H1 (cell line): ENCODE measurements around the gene NT5C. TPM values are rescaled to one million over a fixed set of nuclear protein-coding genes. Genes with fewer than 3 reads are reported as not detected.

Source experiments
- CTCF ChIA-PET: fragments of 300-600 bp; sonication (Branson Sonifier 250); formaldehyde crosslinking; loops from one replicate; lab custom pipeline; 2021; ENCODE audit not compliant: partially characterized antibody; lab: Charles Lee
- POLR2A ChIA-PET: fragments of 300-600 bp; sonication (Branson Sonifier 250); formaldehyde crosslinking; loops from one replicate; lab custom pipeline; 2021; ENCODE audit warnings: inconsistent platforms; ENCODE audit not compliant: partially characterized antibody; lab: Charles Lee
- DNase-seq, 2 experiments: peaks; one replicate each; pipeline versions ENCODE4 v3.0.0 to v3.0.0-alpha.2; 2010 to 2022; ENCODE audit warnings: low spot score in 2 of 2, low read depth in 1 of 2, mixed read lengths in 1 of 2
- FAIRE-seq: peaks from 2 replicates; lab custom pipeline; 2011; peaks lifted over from hg19 to GRCh38; lab: Jason Lieb, UNC
- H2AFZ ChIP-seq: 2 replicates; pipeline ENCODE4 v1.8.1; 2012; ENCODE audit warnings: low read length, inconsistent platforms
- H2AK5ac ChIP-seq: 2 replicates; pipeline ENCODE4 v1.6.1; 2013; ENCODE audit warnings: low read depth, low read length
- H2BK120ac ChIP-seq: replicated peaks from 2 replicates; pipeline ENCODE3; 2013; ENCODE audit warnings: low read depth, low read length, inconsistent platforms
- H2BK12ac ChIP-seq: 2 replicates; pipeline ENCODE4 v1.6.1; 2013; ENCODE audit warnings: low read depth, low read length
- H2BK15ac ChIP-seq: 2 replicates; pipeline ENCODE4 v1.6.1; 2013; ENCODE audit warnings: low read length
- H2BK20ac ChIP-seq: 2 replicates; pipeline ENCODE4 v1.6.1; 2013; ENCODE audit warnings: low read length
- H2BK5ac ChIP-seq: 2 replicates; pipeline ENCODE4 v1.6.1; 2013; ENCODE audit warnings: low read depth, low read length
- H3K14ac ChIP-seq: 2 replicates; pipeline ENCODE4 v1.6.1; 2013; ENCODE audit warnings: inconsistent platforms; ENCODE audit not compliant: insufficient read length
- H3K18ac ChIP-seq: 2 replicates; pipeline ENCODE4 v1.6.1; 2013; ENCODE audit warnings: low read length; ENCODE audit errors: extremely low read depth
- H3K23ac ChIP-seq: 2 replicates; pipeline ENCODE4 v1.6.1; 2013; ENCODE audit warnings: inconsistent platforms; ENCODE audit not compliant: insufficient read length
- H3K23me2 ChIP-seq: 2 replicates; pipeline ENCODE4 v1.6.1; 2013; ENCODE audit warnings: low read depth, low read length
- H3K27ac ChIP-seq: 2 replicates; pipeline ENCODE4 v1.6.1; 2011; ENCODE audit warnings: low read depth, low read length, inconsistent platforms
- H3K27me3 ChIP-seq, 4 experiments: replicated peaks in 1 of 4; 1 replicate in 1 of 4; 2 replicates in 3 of 4; pipeline versions ENCODE4 v1.6.1 to v1.8.1; 2011 to 2013; ENCODE audit warnings: low read length in 3 of 4, mild to moderate bottlenecking in 3 of 4, inconsistent platforms in 2 of 4, mixed read lengths in 2 of 4, moderate library complexity in 1 of 4; ENCODE audit not compliant: control insufficient read depth in 3 of 4, insufficient read depth in 3 of 4; ENCODE audit errors: extremely low read depth in 1 of 4
- H3K36me3 ChIP-seq, 4 experiments: 2 replicates each; pipeline versions ENCODE4 v1.6.1 to v1.8.1; 2011 to 2013; ENCODE audit warnings: mild to moderate bottlenecking in 4 of 4, low read length in 3 of 4, moderate library complexity in 2 of 4, control low read depth in 1 of 4, inconsistent platforms in 1 of 4; ENCODE audit not compliant: insufficient read depth in 4 of 4, control insufficient read depth in 2 of 4
- H3K4ac ChIP-seq: replicated peaks from 2 replicates; pipeline ENCODE3; 2013; ENCODE audit warnings: low read length, low read depth, mixed read lengths, inconsistent platforms; ENCODE audit not compliant: insufficient read length
- H3K4me1 ChIP-seq, 4 experiments: replicated peaks in 1 of 4; 1 replicate in 1 of 4; 2 replicates in 3 of 4; pipeline versions ENCODE4 v1.6.1 to v1.8.1; 2011 to 2013; ENCODE audit warnings: low read length in 3 of 4, inconsistent platforms in 2 of 4, mixed read lengths in 1 of 4; ENCODE audit not compliant: insufficient read depth in 4 of 4, control insufficient read depth in 3 of 4
- H3K4me2 ChIP-seq, 2 experiments: 2 replicates each; pipeline versions ENCODE4 v1.6.1 to v1.8.1; 2011 to 2013; ENCODE audit warnings: low read depth in 2 of 2, low read length in 2 of 2, control low read depth in 1 of 2, inconsistent platforms in 1 of 2, mild to moderate bottlenecking in 1 of 2; ENCODE audit not compliant: insufficient read depth in 1 of 2
- H3K4me3 ChIP-seq, 4 experiments: fragments of 200-600, 300-600 bp in 1 of 4; sonication (generic), shearing (Covaris generic), sonication (Bioruptor Twin) in 1 of 4; 2 replicates each; pipeline versions ENCODE4 v1.5.1 to v1.8.1; 2011 to 2016; ENCODE audit warnings: low read length in 4 of 4, low read depth in 3 of 4, control low read depth in 2 of 4, inconsistent platforms in 2 of 4, mild to moderate bottlenecking in 2 of 4, mixed read lengths in 1 of 4, moderate library complexity in 1 of 4; ENCODE audit not compliant: insufficient read depth in 2 of 4; ENCODE audit errors: extremely low read depth in 1 of 4
- H3K56ac ChIP-seq: replicated peaks from 2 replicates; pipeline ENCODE3; 2013; ENCODE audit warnings: low read depth, mild to moderate bottlenecking, mixed read lengths, low read length, inconsistent platforms; ENCODE audit not compliant: insufficient read length
- H3K79me1 ChIP-seq: 2 replicates; pipeline ENCODE4 v1.6.1; 2013; ENCODE audit warnings: low read depth, low read length, control low read depth
- H3K79me2 ChIP-seq, 2 experiments: 2 replicates each; pipeline versions ENCODE4 v1.6.1 to v1.8.1; 2012 to 2013; ENCODE audit warnings: low read length in 2 of 2, mild to moderate bottlenecking in 2 of 2, inconsistent platforms in 1 of 2; ENCODE audit not compliant: insufficient read depth in 2 of 2, control insufficient read depth in 1 of 2
- H3K9ac ChIP-seq, 4 experiments: replicated peaks in 1 of 4; 1 replicate in 1 of 4; 2 replicates in 3 of 4; pipeline versions ENCODE4 v1.6.1 to v1.8.1; 2011 to 2013; ENCODE audit warnings: low read depth in 3 of 4, low read length in 3 of 4, control low read depth in 2 of 4, mild to moderate bottlenecking in 2 of 4, moderate library complexity in 2 of 4, inconsistent platforms in 1 of 4; ENCODE audit errors: extremely low read depth in 1 of 4
- H3K9me3 ChIP-seq, 2 experiments: 2 replicates each; pipeline versions ENCODE4 v1.6.1 to v1.8.1; 2012 to 2013; ENCODE audit warnings: mild to moderate bottlenecking in 2 of 2, moderate library complexity in 2 of 2, control low read depth in 1 of 2, inconsistent platforms in 1 of 2, low read depth in 1 of 2, low read length in 1 of 2, mixed read lengths in 1 of 2; ENCODE audit not compliant: insufficient read depth in 2 of 2
- H4K20me1 ChIP-seq, 2 experiments: replicated peaks in 1 of 2; 2 replicates each; pipeline versions ENCODE3 to v1.8.1; 2011 to 2013; ENCODE audit warnings: inconsistent platforms in 2 of 2, low read length in 2 of 2, mild to moderate bottlenecking in 1 of 2; ENCODE audit not compliant: insufficient read depth in 2 of 2, control insufficient read depth in 1 of 2
- H4K5ac ChIP-seq: 2 replicates; pipeline ENCODE4 v1.6.1; 2013; ENCODE audit warnings: low read length, low read depth, mixed read lengths, inconsistent platforms; ENCODE audit not compliant: insufficient read length
- H4K8ac ChIP-seq: 2 replicates; pipeline ENCODE4 v1.8.0; 2013; ENCODE audit warnings: mild to moderate bottlenecking, moderate library complexity, low read length, inconsistent platforms; ENCODE audit not compliant: insufficient read depth; ENCODE audit errors: extremely low read depth
- H4K91ac ChIP-seq: replicated peaks from 2 replicates; pipeline ENCODE3; 2013; ENCODE audit warnings: low read length, mixed read lengths, inconsistent platforms; ENCODE audit not compliant: insufficient read length
- BACH1 ChIP-seq: IDR thresholded peaks from 2 replicates; pipeline ENCODE4 v1.6.1; 2012; ENCODE audit warnings: low read length, improper control_type of control experiment
- GTF2F1 ChIP-seq: IDR thresholded peaks from 2 replicates; pipeline ENCODE4 v1.6.1; 2012; ENCODE audit warnings: low read depth, low read length, improper control_type of control experiment, borderline replicate concordance
- PHF8 ChIP-seq: fragments of 200-600 bp; sonication (generic); conservative IDR thresholded peaks from 2 replicates; pipeline ENCODE4 v1.7.1; 2012; ENCODE audit warnings: low read depth, mild to moderate bottlenecking, inconsistent platforms, low read length, moderate library complexity
- POLR2AphosphoS5 ChIP-seq: IDR thresholded peaks from 2 replicates; pipeline ENCODE4 v1.6.1; 2011; ENCODE audit warnings: low read depth, low read length
- SIN3A ChIP-seq, 2 experiments: IDR thresholded peaks in 1 of 2; conservative IDR thresholded peaks in 1 of 2; 2 replicates each; pipeline ENCODE4 v1.6.1; 2011 to 2012; ENCODE audit warnings: low read length in 2 of 2, improper control_type of control experiment in 1 of 2, low read depth in 1 of 2, mild to moderate bottlenecking in 1 of 2
- TCF12 ChIP-seq: IDR thresholded peaks from 2 replicates; pipeline ENCODE4 v1.6.1; 2011; ENCODE audit warnings: low read depth, mild to moderate bottlenecking, low read length
- WGBS, 2 experiments: shearing (Covaris generic) in 1 of 2; methylation state at CpG; one replicate each; pipeline versions ENCODE4 v1.1.6 to v1.1.7; 2013 to 2015; ENCODE audit warnings: low lambda C conversion rate in 2 of 2, mixed read lengths in 2 of 2, inconsistent platforms in 1 of 2, low coverage in 1 of 2, missing lambda C conversion rate in 1 of 2; ENCODE audit not compliant: insufficient replicate concordance in 2 of 2, insufficient coverage in 1 of 2, insufficient read length in 1 of 2; ENCODE audit errors: extremely low coverage in 1 of 2, missing lambda C conversion rate in 1 of 2; 5-methylcytosine and 5-hydroxymethylcytosine counted together
- polyA plus RNA-seq, 7 experiments: library from polyadenylated mRNA; depleted of rRNA in 3 of 7; stranded (reverse) in 5 of 7; unstranded in 2 of 7; fragments of >200 nt in 5 of 7; fragments of 200-250 nt in 2 of 7; gene quantifications; 1 replicate in 5 of 7; 2 replicates in 1 of 7; 4 replicates in 1 of 7; pipeline versions ENCODE4 v1.2.1 to v1.2.3, GENCODE V29; 2011 to 2013; ENCODE audit warnings: missing spikeins in 2 of 7, mixed read lengths in 2 of 7
- total RNA-seq: library from RNA; stranded (reverse); fragmentation: NEBNext Ultra II Directional; extraction: Animal tissue kit (Norgen Biotek cat#: 25700); gene quantifications from 2 replicates; pipeline ENCODE4 v1.2.1, GENCODE V29; 2021
- TF ChIP-seq, protein P1 (sequence below): IDR thresholded peaks from 2 replicates; pipeline ENCODE4 v1.6.1; 2011; ENCODE audit warnings: low read depth, mild to moderate bottlenecking, low read length; ENCODE audit not compliant: insufficient read depth

NT5C gene
- total and polyA plus RNA-seq, 2 of the 8 experiments (the other 6 are each of a cell fraction or from before 2014, with no cell fraction given) = 52.1 to 66.4 TPM

DNA sequence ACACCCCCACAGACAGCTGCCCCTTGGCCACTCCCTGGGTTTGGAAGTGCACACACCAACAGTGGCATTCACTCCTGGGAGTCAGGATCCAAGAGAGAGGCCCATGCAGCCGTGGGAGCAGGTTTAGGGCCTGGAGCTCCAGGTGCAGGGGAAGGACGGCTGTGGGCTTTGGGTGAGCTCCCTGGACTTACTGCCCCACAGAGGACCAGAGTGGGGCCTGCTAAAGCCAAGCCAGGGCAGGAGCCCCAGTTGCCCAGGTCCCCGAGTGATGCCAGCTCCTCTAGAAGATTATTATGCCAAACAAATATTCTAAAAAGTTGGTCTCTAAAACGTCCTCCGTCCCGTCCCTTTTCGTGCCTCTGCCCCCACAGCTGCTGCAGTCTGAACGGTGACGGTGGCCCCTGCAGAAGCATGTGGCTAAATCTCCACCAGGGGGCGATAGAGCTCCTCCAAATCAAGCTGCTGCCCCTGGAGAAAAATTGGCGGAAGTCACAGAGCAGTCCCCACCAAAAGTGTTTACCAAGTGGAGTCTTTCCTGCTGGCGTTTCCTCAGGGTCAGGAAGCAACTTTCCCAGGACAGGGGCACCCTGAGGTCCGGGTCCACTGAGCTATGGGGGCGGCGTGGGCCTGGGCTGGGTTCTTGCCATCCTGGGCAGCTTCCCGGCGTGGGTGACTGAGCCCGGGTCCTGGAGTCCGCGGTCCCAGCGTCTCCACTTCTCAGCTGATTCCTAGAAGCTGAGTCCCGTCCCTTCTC is 17.6 kb downstream of the NT5C start:
- Histone ChIP-seq H4K20me1 (no peaks in the 10 kb centered on the region), H2AFZ (no peak overlapping the region), H2BK12ac (no peak overlapping the region), H3K18ac (no peak overlapping the region; the same call in 1 of the 2 replicates), H3K9ac (no peak overlapping the region; a peak in 2 of 7 replicates), H4K8ac (peak overlapping the region; percentile 45), H4K91ac (no peak overlapping the region), H3K14ac (no peak overlapping the region), H2BK20ac (no peak overlapping the region), H3K23me2 (peaks cover 10% of the 10 kb centered on the region; the same call in 1 of the 2 replicates), H3K56ac (no peak overlapping the region), H3K9me3 (no peaks in the 10 kb centered on the region), H4K5ac (no peak overlapping the region), H2BK120ac (no peak overlapping the region), H3K79me1 (peaks cover 5% of the 10 kb centered on the region; the same call in 1 of the 2 replicates), H3K4ac (no peak overlapping the region), H3K36me3 (no peaks in the 10 kb centered on the region), H2BK15ac (no peak overlapping the region), H3K4me3 (no peak overlapping the region; a peak in 3 of 8 replicates), H3K27ac (no peak overlapping the region), H3K27me3 (no peaks in the 10 kb centered on the region), H3K4me1 (peaks cover 0 to 2% (median under 1%) of the 10 kb centered on the region in 4 experiments; a peak in 3 of 7 replicates), H3K23ac (no peak overlapping the region), H3K79me2 (peaks cover 0 to 3% of the 10 kb centered on the region in 2 experiments; a peak in 1 of 4 replicates), H3K4me2 (peak overlapping the region in 1 of 2 experiments; percentile 47; a peak in 2 of 4 replicates), H2BK5ac (no peak overlapping the region), H2AK5ac (no peak overlapping the region)
- ChIA-PET CTCF (interaction anchor here (0.5 to 9.6 kb wide), 66 partner anchors 9 to 516 kb away, joined by 3 to 239 read pairs (median 7); partner anchors contain the start of genes HID1, JPT1, MIF4GD and MRPL58), POLR2A (interaction anchor here (0.6 to 8.9 kb wide), 19 partner anchors 8 to 126 kb away, joined by 3 to 134 read pairs (median 4); partner anchors contain the start of genes JPT1, NT5C and SLC16A5)
- WGBS, 2 experiments = 51% methylated on average over 22 of the region's 22 CpGs; no CpG with 5 or more reads in 1 of the 2 experiments
- DNase-seq (peak; percentile 67 to 90), FAIRE-seq (peak; percentile 48)
- TF ChIP-seq BACH1 = 0 out of 2 replicates have a peak, but pooled peaks have one; percentile 10
- TF ChIP-seq PHF8 = no peak
- peak in 1 of 2 experiments; percentile 78; a peak in 2 of 4 replicates for TF ChIP-seq SIN3A (conservative IDR thresholded peaks at IDR 0.05 in 1 of 2, IDR thresholded peaks at IDR 0.05 in 1 of 2; ENCODE audit: low read depth in 1 of 2, low read length in 2 of 2)
- TF ChIP-seq, protein P1, sequence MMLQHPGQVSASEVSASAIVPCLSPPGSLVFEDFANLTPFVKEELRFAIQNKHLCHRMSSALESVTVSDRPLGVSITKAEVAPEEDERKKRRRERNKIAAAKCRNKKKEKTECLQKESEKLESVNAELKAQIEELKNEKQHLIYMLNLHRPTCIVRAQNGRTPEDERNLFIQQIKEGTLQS = no peak
- 0 out of 2 replicates have a peak, but pooled peaks have one; percentile 43 for TF ChIP-seq TCF12
- TF ChIP-seq GTF2F1 = no peak
- TF ChIP-seq POLR2AphosphoS5 = no peak
